IMR-90 (cell line): ENCODE results near the gene CERS6. TPM values are rescaled to one million over a fixed set of nuclear protein-coding genes. Genes with fewer than 3 reads are reported as not detected.

Experiments used
- ATAC-seq: fragments of 200-7000 bp; cut with Tn5 transposase; 2 replicates; pipeline ENCODE4 v1.9.1; 2020; ENCODE audit warnings: low read depth, mild to moderate bottlenecking, moderate library complexity
- BruUV-seq: library from RNA; stranded (reverse); fragments of 400-500 nt; replicated peaks from 2 replicates; lab custom pipeline; 2021; lab: Mats Ljungman, UMichigan
- CTCF ChIA-PET: fragments of 300-600 bp; formaldehyde crosslinking; extraction: SDS; loops from one replicate; lab custom pipeline; 2021; ENCODE audit warnings: antibody characterized with exemption; lab: Yijun Ruan, JAX
- POLR2A ChIA-PET: fragments of 300-600 bp; sonication (Branson Sonifier 250); formaldehyde crosslinking; loops from one replicate; lab custom pipeline; 2022; ENCODE audit warnings: antibody characterized with exemption; ENCODE audit not compliant: unreplicated experiment; lab: Charles Lee
- DNase-seq: peaks from one replicate; pipeline ENCODE4 v3.0.0; 2013
- H2AFZ ChIP-seq: replicated peaks from 2 replicates; pipeline ENCODE3; 2013; ENCODE audit warnings: low read length, mild to moderate bottlenecking; ENCODE audit not compliant: poor library complexity
- H2AK5ac ChIP-seq: 2 replicates; pipeline ENCODE4 v1.6.1; 2013; ENCODE audit warnings: low read depth, low read length, inconsistent platforms
- H2AK9ac ChIP-seq: replicated peaks from 2 replicates; pipeline ENCODE3; 2013; ENCODE audit warnings: mild to moderate bottlenecking, low read depth, low read length, moderate library complexity; ENCODE audit not compliant: poor library complexity
- H2BK120ac ChIP-seq: 2 replicates; pipeline ENCODE4 v1.6.1; 2013; ENCODE audit warnings: low read depth, low read length, inconsistent platforms
- H2BK15ac ChIP-seq: 3 replicates; pipeline ENCODE4 v1.6.1; 2013; ENCODE audit warnings: low read depth, low read length, inconsistent platforms
- H2BK20ac ChIP-seq: 2 replicates; pipeline ENCODE4 v1.6.1; 2013; ENCODE audit warnings: low read depth, mild to moderate bottlenecking, inconsistent platforms, low read length, moderate library complexity
- H2BK5ac ChIP-seq: 2 replicates; pipeline ENCODE4 v1.6.1; 2013; ENCODE audit warnings: mild to moderate bottlenecking, low read depth, low read length, inconsistent platforms; ENCODE audit not compliant: poor library complexity, severe bottlenecking
- H3K14ac ChIP-seq: replicated peaks from 2 replicates; pipeline ENCODE4 v1.6.1; 2013; ENCODE audit warnings: low read depth, low read length, inconsistent platforms
- H3K18ac ChIP-seq: 2 replicates; pipeline ENCODE4 v1.6.1; 2013; ENCODE audit warnings: low read depth, low read length, control low read depth
- H3K23ac ChIP-seq: 2 replicates; pipeline ENCODE4 v1.6.1; 2013; ENCODE audit warnings: low read depth, low read length, inconsistent platforms
- H3K27ac ChIP-seq: 2 replicates; pipeline ENCODE4 v1.5.1; 2013; ENCODE audit warnings: mild to moderate bottlenecking, control low read depth, low read length; ENCODE audit not compliant: insufficient read depth
- H3K27me3 ChIP-seq: 2 replicates; pipeline ENCODE4 v1.6.1; 2013; ENCODE audit warnings: low read length; ENCODE audit not compliant: control insufficient read depth, insufficient read depth
- H3K36me3 ChIP-seq: 2 replicates; pipeline ENCODE4 v1.6.1; 2013; ENCODE audit warnings: low read length, mixed read lengths; ENCODE audit not compliant: control insufficient read depth, insufficient read depth
- H3K4ac ChIP-seq: 2 replicates; pipeline ENCODE4 v1.6.1; 2013; ENCODE audit warnings: low read depth, low read length, inconsistent platforms
- H3K4me1 ChIP-seq: 2 replicates; pipeline ENCODE4 v1.6.1; 2013; ENCODE audit warnings: low read length, mixed read lengths; ENCODE audit not compliant: control insufficient read depth, insufficient read depth
- H3K4me2 ChIP-seq: 2 replicates; pipeline ENCODE4 v1.6.1; 2013; ENCODE audit warnings: low read depth, mild to moderate bottlenecking, control low read depth, low read length, moderate library complexity
- H3K4me3 ChIP-seq: 2 replicates; pipeline ENCODE4 v1.5.1; 2013; ENCODE audit warnings: low read depth, mild to moderate bottlenecking, control low read depth, low read length, moderate library complexity; ENCODE audit not compliant: insufficient read depth
- H3K56ac ChIP-seq: 2 replicates; pipeline ENCODE4 v1.6.1; 2013; ENCODE audit warnings: low read length, inconsistent platforms; ENCODE audit not compliant: insufficient read depth; ENCODE audit errors: extremely low read depth
- H3K79me1 ChIP-seq, 2 experiments: 2 replicates each; pipeline ENCODE4 v1.6.1; 2013; ENCODE audit warnings: low read length in 2 of 2, inconsistent platforms in 1 of 2, low read depth in 1 of 2
- H3K9ac ChIP-seq: 2 replicates; pipeline ENCODE4 v1.6.1; 2013; ENCODE audit warnings: low read depth, low read length, control low read depth
- H3K9me1 ChIP-seq: 2 replicates; pipeline ENCODE4 v1.6.1; 2013; ENCODE audit warnings: low read length, inconsistent platforms; ENCODE audit not compliant: insufficient read depth
- H3K9me3 ChIP-seq: 2 replicates; pipeline ENCODE4 v1.6.1; 2013; ENCODE audit warnings: low read length; ENCODE audit not compliant: control insufficient read depth, insufficient read depth
- H4K20me1 ChIP-seq: 2 replicates; pipeline ENCODE4 v1.6.1; 2013; ENCODE audit warnings: low read length, inconsistent platforms; ENCODE audit not compliant: insufficient read depth
- H4K5ac ChIP-seq: 2 replicates; pipeline ENCODE4 v1.6.1; 2013; ENCODE audit warnings: mild to moderate bottlenecking, low read depth, low read length, control low read depth
- H4K8ac ChIP-seq, 2 experiments: 2 replicates each; pipeline ENCODE4 v1.6.1; 2013; ENCODE audit warnings: low read depth in 2 of 2, low read length in 2 of 2, control low read depth in 1 of 2, inconsistent platforms in 1 of 2
- H4K91ac ChIP-seq: 2 replicates; pipeline ENCODE4 v1.6.1; 2013; ENCODE audit warnings: low read depth, low read length, inconsistent platforms; ENCODE audit not compliant: insufficient read depth
- BHLHE40 ChIP-seq: fragments of 150-350 bp; IDR thresholded peaks from 2 replicates; pipeline ENCODE4 v1.6.1; 2016; ENCODE audit warnings: mild to moderate bottlenecking, low read depth, low read length
- CHD1 ChIP-seq: IDR thresholded peaks from 2 replicates; pipeline ENCODE4 v1.6.1; 2012; ENCODE audit warnings: low read depth, low read length, improper control_type of control experiment
- MAZ ChIP-seq: IDR thresholded peaks from 2 replicates; pipeline ENCODE4 v1.6.1; 2012; ENCODE audit warnings: low read depth, mild to moderate bottlenecking, low read length, improper control_type of control experiment, moderate library complexity, borderline replicate concordance
- MXI1 ChIP-seq: IDR thresholded peaks from 2 replicates; pipeline ENCODE4 v1.6.1; 2012; ENCODE audit warnings: low read depth, mild to moderate bottlenecking, low read length, moderate library complexity, borderline replicate concordance
- NFE2L2 ChIP-seq: fragments of 150-350 bp; IDR thresholded peaks from 2 replicates; pipeline ENCODE4 v1.6.1; 2016; ENCODE audit warnings: low read depth, mild to moderate bottlenecking, low read length
- POLR2A ChIP-seq: IDR thresholded peaks from 2 replicates; pipeline ENCODE4 v1.6.1; 2012; ENCODE audit warnings: mild to moderate bottlenecking, low read depth, low read length
- RAD21 ChIP-seq: IDR thresholded peaks from 2 replicates; pipeline ENCODE4 v1.6.1; 2012; ENCODE audit warnings: low read length, improper control_type of control experiment
- RCOR1 ChIP-seq: IDR thresholded peaks from 2 replicates; pipeline ENCODE4 v1.6.1; 2012; ENCODE audit warnings: mild to moderate bottlenecking, low read length, improper control_type of control experiment; ENCODE audit not compliant: insufficient replicate concordance
- RFX5 ChIP-seq: IDR thresholded peaks from 2 replicates; pipeline ENCODE4 v1.8.0; 2012; ENCODE audit warnings: low read depth, mild to moderate bottlenecking, low read length, moderate library complexity
- SMC3 ChIP-seq: fragments of 150-350 bp; IDR thresholded peaks from 2 replicates; pipeline ENCODE4 v1.6.1; 2016; ENCODE audit warnings: low read depth, mild to moderate bottlenecking, antibody characterized with exemption, low read length, moderate library complexity
- dilution Hi-C: fragments of 300-500 bp; cut with HindIII; formaldehyde crosslinking; loops from one replicate; pipeline ENCODE4 v1.14.3; 2018; ENCODE audit warnings: low sequenced_read_pairs; ENCODE audit not compliant: unreplicated experiment
- in situ Hi-C: fragments of 300-500 bp; cut with MboI; formaldehyde crosslinking; loops from 3 replicates; pipeline ENCODE4 v1.14.3; 2019; ENCODE audit warnings: low sequenced_read_pairs, inconsistent platforms, mixed read lengths
- intact Hi-C: fragments of 100-400 bp; cut with micrococcal nuclease; formaldehyde crosslinking; loops from 2 replicates; pipeline ENCODE4 v1.10.0; 2022
- polyA plus RNA-seq, 3 experiments: library from polyadenylated mRNA; depleted of rRNA; stranded (reverse); fragments of >200 nt; gene quantifications; 2 replicates each; pipeline ENCODE4 v1.2.3, GENCODE V29; 2012; ENCODE audit warnings: low replicate concordance in 1 of 3
- total RNA-seq: library from RNA; depleted of rRNA; stranded (reverse); fragments of >200 nt; gene quantifications from 2 replicates; pipeline ENCODE4 v1.2.3, GENCODE V29; 2012

The CERS6 gene
- total and polyA plus RNA-seq, 2 of the 4 experiments (the other 2 are of a cell fraction) = 2.1 to 5.7 TPM

- intact Hi-C loops = no loop called here
- no TSS peak for BruUV-seq
- Histone ChIP-seq H4K5ac (no peak overlapping the region), H2BK5ac (no peak overlapping the region), H2AK5ac (no peak overlapping the region), H3K56ac (no peak overlapping the region), H3K27me3 (no peaks in the 10 kb centered on the region), H3K4me1 (no peaks in the 10 kb centered on the region), H2AK9ac (no peak overlapping the region), H4K91ac (no peak overlapping the region), H2BK120ac (no peak overlapping the region), H4K8ac (no peak overlapping the region), H3K9ac (no peak overlapping the region), H3K4me2 (no peak overlapping the region), H2BK15ac (no peak overlapping the region), H3K36me3 (no peaks in the 10 kb centered on the region), H3K27ac (no peak overlapping the region), H3K4ac (no peak overlapping the region), H4K20me1 (no peaks in the 10 kb centered on the region), H3K9me3 (no peaks in the 10 kb centered on the region), H3K4me3 (no peak overlapping the region), H2BK20ac (no peak overlapping the region), H3K14ac (no peak overlapping the region), H3K18ac (no peak overlapping the region), H3K79me1 (no peaks in the 10 kb centered on the region), H3K9me1 (no peaks in the 10 kb centered on the region; the same call in 1 of the 2 replicates), H3K23ac (no peak overlapping the region), H2AFZ (no peak overlapping the region)
- ChIA-PET CTCF (interaction anchor here (0.5 kb wide), 1 partner anchor 54 kb away, joined by 4 read pairs; no protein-coding TSS in a partner anchor), POLR2A (no interaction called here)
- ATAC-seq (no peak), DNase-seq (no peak)
- no peak for TF ChIP-seq CHD1
- TF ChIP-seq SMC3 = no peak
- TF ChIP-seq MXI1 = no peak
- TF ChIP-seq RCOR1 = no peak
- TF ChIP-seq RAD21 = no peak
- TF ChIP-seq RFX5 = no peak
- no peak for TF ChIP-seq MAZ
- no peak for TF ChIP-seq NFE2L2
- TF ChIP-seq BHLHE40 = no peak
- TF ChIP-seq POLR2A = no peak
- in situ Hi-C loops = no loop called here
- dilution Hi-C loops = no loop called here
Observed at GRCh38 chr2:168566974-168567665, 111.0 kb downstream of the CERS6 start.
